ENCODE measurements around the gene MYO16.

GRCh38 chr13:109203587-109203986 is 574.2 kb downstream of the MYO16 start:
- TF ChIP-seq CTCF (conservative IDR thresholded peaks at IDR 0.05) (no peak), ZFX (IDR thresholded peaks at IDR 0.05) (no peak)

Data from C4-2B (cell line).